ENCODE results near the gene ZNRD2. TPM values are rescaled to one million over a fixed set of nuclear protein-coding genes. Genes with fewer than 3 reads are reported as not detected.

Gene ZNRD2
- total RNA-seq, 1 experiment from 2014 or later = 31.7 TPM

DNA sequence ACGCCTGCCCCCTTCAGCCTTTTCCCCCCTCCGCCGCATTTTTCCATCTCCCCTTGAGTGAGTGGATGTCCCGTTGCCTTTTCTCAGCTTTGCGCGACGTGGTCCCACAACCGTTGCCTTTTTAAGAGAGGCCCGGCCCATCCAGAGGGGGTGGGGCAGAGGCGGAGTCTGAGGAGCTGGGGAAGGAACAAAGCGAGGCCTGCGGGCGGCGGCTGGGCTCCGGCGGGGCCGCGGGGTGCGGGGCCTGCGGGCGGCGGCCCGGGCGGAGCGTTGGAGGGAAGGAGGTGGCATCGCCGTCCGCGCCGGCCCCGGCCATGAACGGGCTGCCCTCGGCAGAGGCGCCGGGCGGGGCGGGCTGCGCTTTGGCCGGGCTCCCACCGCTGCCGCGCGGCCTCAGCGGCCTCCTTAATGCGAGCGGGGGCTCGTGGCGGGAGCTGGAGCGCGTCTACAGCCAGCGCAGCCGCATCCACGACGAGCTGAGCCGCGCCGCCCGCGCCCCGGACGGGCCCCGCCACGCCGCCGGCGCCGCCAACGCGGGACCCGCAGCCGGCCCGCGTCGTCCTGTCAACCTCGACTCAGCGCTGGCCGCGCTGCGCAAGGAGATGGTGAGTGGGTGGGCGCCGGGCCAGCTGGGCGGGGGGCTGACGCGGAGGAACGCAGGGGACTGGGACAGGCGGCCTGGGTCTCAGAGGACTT, 2.2 kb downstream of the ZNRD2 start, which contains the start of gene FAM89B:
Gene FAM89B, plus strand, starts transcription at position 183 of the 696 bp plus-strand sequence. Its CDS starts 132 bp downstream, at position 315.
- peak; percentile 95 for DNase-seq
- Histone ChIP-seq H4K20me1 (ENCODE audit: insufficient read depth, low read depth, low read length) (peaks cover 11% of the 10 kb centered on the region; the same call in 1 of the 2 replicates), H3K4me1 (ENCODE audit: low read length) (peaks cover 64% of the 10 kb centered on the region)

DNA sequence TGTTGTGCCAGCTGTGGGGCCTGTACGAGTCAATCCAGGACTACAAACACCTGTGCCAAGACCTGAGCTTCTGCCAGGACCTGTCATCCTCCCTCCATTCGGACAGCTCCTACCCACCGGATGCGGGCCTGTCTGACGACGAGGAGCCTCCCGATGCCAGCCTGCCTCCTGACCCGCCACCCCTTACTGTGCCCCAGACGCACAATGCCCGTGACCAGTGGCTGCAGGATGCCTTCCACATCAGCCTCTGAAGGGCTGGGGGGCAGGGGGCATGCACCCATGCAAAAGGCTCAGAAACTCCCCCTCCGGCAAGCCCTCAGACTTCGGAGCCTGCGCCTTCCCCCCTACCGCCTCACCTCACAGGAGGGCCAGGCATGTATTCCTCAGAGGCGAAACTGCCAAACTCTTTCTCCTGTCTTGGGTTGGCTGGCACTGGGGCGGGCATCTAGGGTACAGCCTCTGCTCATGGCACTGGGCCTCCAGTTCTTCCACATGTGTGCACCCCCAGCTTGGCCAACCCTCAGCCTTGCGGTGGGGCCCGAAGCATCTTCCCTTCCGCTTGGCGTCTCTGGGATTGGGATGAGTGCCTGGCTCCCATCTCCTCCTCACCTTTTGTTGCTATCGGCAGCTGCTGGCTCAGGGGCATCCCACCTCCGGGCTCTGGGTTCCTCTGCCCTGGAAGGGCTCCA, 3.3 kb downstream of the ZNRD2 start:
- H3K79me2 ChIP-seq (ENCODE audit: low read length) = peaks cover 49% of the 10 kb centered on the region
- peak overlapping the region; percentile 98 for H3K4me3 ChIP-seq (ENCODE audit: low read length)
- DNase-seq = peak; percentile 68
- no peaks in the 10 kb centered on the region for H3K9me3 ChIP-seq (ENCODE audit: low read length)
- H3K9ac ChIP-seq (ENCODE audit: low read length) = peak overlapping the region; percentile 91
- H4K20me1 ChIP-seq (ENCODE audit: insufficient read depth, low read depth, low read length) = peaks cover 11% of the 10 kb centered on the region; the same call in 1 of the 2 replicates
- H3K4me1 ChIP-seq (ENCODE audit: low read length) = peaks cover 69% of the 10 kb centered on the region
- no peaks in the 10 kb centered on the region for H3K27me3 ChIP-seq (ENCODE audit: low read length)
- no peak overlapping the region for H2AFZ ChIP-seq (ENCODE audit: low read length)
- H3K27ac ChIP-seq (ENCODE audit: low read length) = peak overlapping the region; percentile 60
- H3K9me2 ChIP-seq (replicated peaks; ENCODE audit: insufficient read depth, low read length) = no peaks in the 10 kb centered on the region
- H3K4me2 ChIP-seq (ENCODE audit: low read depth, low read length, poor library complexity, severe bottlenecking) = peak overlapping the region; percentile 97
- no peaks in the 10 kb centered on the region for H3K36me3 ChIP-seq (ENCODE audit: insufficient read depth, low read length)

More for the DNA sequence above, 2.2 kb downstream of the ZNRD2 start, which contains the start of gene FAM89B:
- Histone ChIP-seq H3K9me3 (ENCODE audit: low read length) (no peaks in the 10 kb centered on the region), H3K9ac (ENCODE audit: low read length) (peak within 1 kb of the TSS; percentile 91), H3K4me3 (ENCODE audit: low read length) (peak within 1 kb of the TSS; percentile 98), H3K27me3 (ENCODE audit: low read length) (no peaks in the 10 kb centered on the region), H3K79me2 (ENCODE audit: low read length) (peaks cover 53% of the 10 kb centered on the region), H2AFZ (ENCODE audit: low read length) (no peak within 1 kb of the TSS), H3K4me2 (ENCODE audit: low read depth, low read length, poor library complexity, severe bottlenecking) (peak within 1 kb of the TSS; percentile 97), H3K9me2 (replicated peaks; ENCODE audit: insufficient read depth, low read length) (no peaks in the 10 kb centered on the region), H3K36me3 (ENCODE audit: insufficient read depth, low read length) (no peaks in the 10 kb centered on the region), H3K27ac (ENCODE audit: low read length) (peak within 1 kb of the TSS; percentile 60)

- peaks cover 11% of the 10 kb centered on the region; the same call in 1 of the 2 replicates for H4K20me1 ChIP-seq (ENCODE audit: insufficient read depth, low read depth, low read length)
- H3K27ac ChIP-seq (ENCODE audit: low read length) = peak overlapping the region; percentile 86
- peak overlapping the region; percentile 98 for H3K4me3 ChIP-seq (ENCODE audit: low read length)
- H3K9me2 ChIP-seq (replicated peaks; ENCODE audit: insufficient read depth, low read length) = no peaks in the 10 kb centered on the region
- peak overlapping the region; percentile 97 for H3K4me2 ChIP-seq (ENCODE audit: low read depth, low read length, poor library complexity, severe bottlenecking)
- H3K9me3 ChIP-seq (ENCODE audit: low read length) = no peaks in the 10 kb centered on the region
- no peak overlapping the region for H2AFZ ChIP-seq (ENCODE audit: low read length)
- H3K9ac ChIP-seq (ENCODE audit: low read length) = peak overlapping the region; percentile 91
- peak; percentile 93 for DNase-seq
- H3K36me3 ChIP-seq (ENCODE audit: insufficient read depth, low read length) = no peaks in the 10 kb centered on the region
- no peaks in the 10 kb centered on the region for H3K27me3 ChIP-seq (ENCODE audit: low read length)
- peaks cover 42% of the 10 kb centered on the region for H3K79me2 ChIP-seq (ENCODE audit: low read length)
- H3K4me1 ChIP-seq (ENCODE audit: low read length) = peaks cover 62% of the 10 kb centered on the region
These were observed 4.0 kb downstream of the ZNRD2 start for GRCh38 chr11:65574109-65574810.

GRCh38 chr11:65574811-65575567, 4.7 kb downstream of the ZNRD2 start:
- Histone ChIP-seq H3K9me3 (ENCODE audit: low read length) (no peaks in the 10 kb centered on the region), H3K4me2 (ENCODE audit: low read depth, low read length, poor library complexity, severe bottlenecking) (peak overlapping the region; percentile 97), H2AFZ (ENCODE audit: low read length) (no peak overlapping the region), H3K9ac (ENCODE audit: low read length) (peak overlapping the region; percentile 75), H3K79me2 (ENCODE audit: low read length) (peaks cover 40% of the 10 kb centered on the region), H3K9me2 (replicated peaks; ENCODE audit: insufficient read depth, low read length) (no peaks in the 10 kb centered on the region), H3K4me1 (ENCODE audit: low read length) (peaks cover 59% of the 10 kb centered on the region), H4K20me1 (ENCODE audit: insufficient read depth, low read depth, low read length) (peaks cover 11% of the 10 kb centered on the region; the same call in 1 of the 2 replicates), H3K27me3 (ENCODE audit: low read length) (no peaks in the 10 kb centered on the region), H3K27ac (ENCODE audit: low read length) (peak overlapping the region; percentile 86), H3K36me3 (ENCODE audit: insufficient read depth, low read length) (no peaks in the 10 kb centered on the region), H3K4me3 (ENCODE audit: low read length) (peak overlapping the region; percentile 98)
- peak; percentile 73 for DNase-seq

GRCh38 chr11:65575568-65576231, 5.4 kb downstream of the ZNRD2 start, which contains the start of gene EHBP1L1:
Gene EHBP1L1, plus strand, starts transcription at chr11:65576053. Its CDS starts 250 bp downstream, at chr11:65576303.
- Histone ChIP-seq H3K9me3 (ENCODE audit: low read length) (no peaks in the 10 kb centered on the region), H3K4me1 (ENCODE audit: low read length) (peaks cover 59% of the 10 kb centered on the region), H3K9me2 (replicated peaks; ENCODE audit: insufficient read depth, low read length) (no peaks in the 10 kb centered on the region), H3K4me3 (ENCODE audit: low read length) (peak within 1 kb of the TSS; percentile 98), H3K27ac (ENCODE audit: low read length) (peak within 1 kb of the TSS; percentile 91), H3K27me3 (ENCODE audit: low read length) (no peaks in the 10 kb centered on the region), H2AFZ (ENCODE audit: low read length) (0 out of 2 replicates have a peak within 1 kb of the TSS, but pooled peaks have one; percentile 48), H3K9ac (ENCODE audit: low read length) (peak within 1 kb of the TSS; percentile 83), H4K20me1 (ENCODE audit: insufficient read depth, low read depth, low read length) (peaks cover 11% of the 10 kb centered on the region; the same call in 1 of the 2 replicates), H3K4me2 (ENCODE audit: low read depth, low read length, poor library complexity, severe bottlenecking) (peak within 1 kb of the TSS; percentile 97), H3K36me3 (ENCODE audit: insufficient read depth, low read length) (no peaks in the 10 kb centered on the region), H3K79me2 (ENCODE audit: low read length) (peaks cover 35% of the 10 kb centered on the region)
- DNase-seq = peak; percentile 90

DNA sequence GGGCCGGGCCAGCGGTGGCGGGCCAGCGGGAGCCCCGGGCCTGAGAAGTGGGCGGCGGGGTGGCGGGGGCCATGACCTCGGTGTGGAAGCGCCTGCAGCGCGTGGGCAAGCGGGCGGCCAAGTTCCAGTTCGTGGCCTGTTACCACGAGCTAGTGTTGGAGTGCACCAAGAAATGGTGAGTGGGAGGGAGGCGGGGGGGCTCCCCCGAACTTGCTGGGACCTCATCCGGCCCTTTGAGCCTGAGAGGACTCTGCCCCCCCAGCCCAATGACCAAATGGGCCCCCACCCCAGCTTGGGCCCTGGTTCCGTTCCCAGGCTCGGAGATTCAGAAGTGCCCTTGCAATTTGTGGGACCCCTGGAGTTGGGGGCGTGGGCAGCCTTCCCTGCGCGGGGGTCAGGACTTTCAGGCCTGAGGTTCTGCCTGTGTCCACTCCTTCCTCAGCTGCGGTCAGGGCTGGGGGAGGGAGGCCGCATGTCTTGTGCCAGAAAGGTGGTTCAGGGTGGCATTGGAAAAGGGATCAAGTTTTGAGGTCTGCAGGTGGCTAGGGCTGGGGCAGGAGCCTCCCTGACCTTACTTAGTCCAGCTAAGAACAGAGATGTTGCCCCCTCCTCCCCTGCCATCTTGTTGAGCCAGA, 6.1 kb downstream of the ZNRD2 start:
- H3K27ac ChIP-seq (ENCODE audit: low read length) = peak overlapping the region; percentile 91
- H3K9me3 ChIP-seq (ENCODE audit: low read length) = no peaks in the 10 kb centered on the region
- H3K9ac ChIP-seq (ENCODE audit: low read length) = peak overlapping the region; percentile 83
- peaks cover 9% of the 10 kb centered on the region; the same call in 1 of the 2 replicates for H4K20me1 ChIP-seq (ENCODE audit: insufficient read depth, low read depth, low read length)
- no peaks in the 10 kb centered on the region for H3K36me3 ChIP-seq (ENCODE audit: insufficient read depth, low read length)
- no peaks in the 10 kb centered on the region for H3K27me3 ChIP-seq (ENCODE audit: low read length)
- peak; percentile 65 for DNase-seq
- peaks cover 29% of the 10 kb centered on the region for H3K79me2 ChIP-seq (ENCODE audit: low read length)
- peaks cover 53% of the 10 kb centered on the region for H3K4me1 ChIP-seq (ENCODE audit: low read length)
- H3K4me2 ChIP-seq (ENCODE audit: low read depth, low read length, poor library complexity, severe bottlenecking) = peak overlapping the region; percentile 84
- H3K4me3 ChIP-seq (ENCODE audit: low read length) = peak overlapping the region; percentile 98
- 0 out of 2 replicates have a peak overlapping the region, but pooled peaks have one; percentile 48 for H2AFZ ChIP-seq (ENCODE audit: low read length)
- H3K9me2 ChIP-seq (replicated peaks; ENCODE audit: insufficient read depth, low read length) = no peaks in the 10 kb centered on the region

Measured in Karpas-422 (cell line).